Body of pancreas (tissue), 4 donors: ENCODE measurements around the gene CREG2. TPM values are rescaled to one million over a fixed set of nuclear protein-coding genes. Genes with fewer than 3 reads are reported as not detected.

ENCODE experiments used
- ATAC-seq: fragments of 150-250 bp; one replicate; pipeline ENCODE4 v1.9.1; 2016
- DNase-seq, 4 donors: peaks; one replicate each; pipeline ENCODE4 v3.0.0-alpha.2; 2019
- H3K27ac ChIP-seq, 4 donors: fragments of 200-600 bp; sonication (generic); 1 replicate in 3 of 4; 2 replicates in 1 of 4; pipeline versions ENCODE4 v1.5.1 to v1.6.1; 2016 to 2019; ENCODE audit warnings: mild to moderate bottlenecking in 1 of 4, mixed read lengths in 1 of 4, moderate library complexity in 1 of 4
- H3K27me3 ChIP-seq, 2 donors: fragments of 200-600 bp; sonication (generic); one replicate each; pipeline ENCODE4 v1.6.0; 2016; ENCODE audit warnings: mild to moderate bottlenecking in 1 of 2
- H3K36me3 ChIP-seq, 2 donors: fragments of 200-600 bp; sonication (generic); replicated peaks in 1 of 2; 2 replicates each; pipeline ENCODE4 v1.5.1; 2016; ENCODE audit warnings: low read depth in 2 of 2; ENCODE audit not compliant: insufficient read depth in 1 of 2
- H3K4me1 ChIP-seq: fragments of 200-600 bp; sonication (generic); one replicate; pipeline ENCODE4 v1.6.0; 2016
- H3K4me3 ChIP-seq, 2 donors: fragments of 200-600 bp; sonication (generic); 1 replicate in 1 of 2; 2 replicates in 1 of 2; pipeline ENCODE4 v1.5.1; 2016 to 2019
- H3K9me3 ChIP-seq, 3 donors: fragments of 200-600 bp; sonication (generic); 1 replicate in 2 of 3; 2 replicates in 1 of 3; pipeline ENCODE4 v1.5.1; 2016
- POLR2A ChIP-seq, 3 donors: fragments of 450-650 bp; IDR thresholded peaks; one replicate each; pipeline ENCODE4 v1.6.1; 2016; ENCODE audit warnings: antibody characterized with exemption in 3 of 3, mild to moderate bottlenecking in 2 of 3
- WGBS, 2 donors: methylation state at CpG; one replicate each; pipeline ENCODE4 v1.1.5; 2017; 5-methylcytosine and 5-hydroxymethylcytosine counted together
- intact Hi-C: fragments of 100-400 bp; cut with DNase I; formaldehyde crosslinking; loops from one replicate; pipeline ENCODE4 v1.15.1; 2023
- total RNA-seq, 2 donors: library from RNA; depleted of rRNA; stranded (reverse); fragments of >200 nt; gene quantifications; one replicate each; pipeline ENCODE4 v1.1.0, GENCODE V29; 2016
- TF ChIP-seq, protein P1 (sequence below), 7 experiments: fragments of 450-650 bp in 4 of 7; fragments of 200-600 bp in 3 of 7; sonication (generic) in 3 of 7; IDR thresholded peaks; one replicate each; pipeline ENCODE4 v1.5.1; 2016 to 2019; ENCODE audit warnings: antibody characterized with exemption in 7 of 7

CREG2 gene
- total RNA-seq, 2 donors from 2014 or later = not detected

GRCh38 chr2:101405351-101405899 is 18.1 kb upstream of the CREG2 start:
- ATAC-seq = no peak
- H3K9me3 ChIP-seq = no peaks in the 10 kb centered on the region
- TF ChIP-seq POLR2A (IDR thresholded peaks at IDR 0.05) = no peak
- TF ChIP-seq, protein P1, sequence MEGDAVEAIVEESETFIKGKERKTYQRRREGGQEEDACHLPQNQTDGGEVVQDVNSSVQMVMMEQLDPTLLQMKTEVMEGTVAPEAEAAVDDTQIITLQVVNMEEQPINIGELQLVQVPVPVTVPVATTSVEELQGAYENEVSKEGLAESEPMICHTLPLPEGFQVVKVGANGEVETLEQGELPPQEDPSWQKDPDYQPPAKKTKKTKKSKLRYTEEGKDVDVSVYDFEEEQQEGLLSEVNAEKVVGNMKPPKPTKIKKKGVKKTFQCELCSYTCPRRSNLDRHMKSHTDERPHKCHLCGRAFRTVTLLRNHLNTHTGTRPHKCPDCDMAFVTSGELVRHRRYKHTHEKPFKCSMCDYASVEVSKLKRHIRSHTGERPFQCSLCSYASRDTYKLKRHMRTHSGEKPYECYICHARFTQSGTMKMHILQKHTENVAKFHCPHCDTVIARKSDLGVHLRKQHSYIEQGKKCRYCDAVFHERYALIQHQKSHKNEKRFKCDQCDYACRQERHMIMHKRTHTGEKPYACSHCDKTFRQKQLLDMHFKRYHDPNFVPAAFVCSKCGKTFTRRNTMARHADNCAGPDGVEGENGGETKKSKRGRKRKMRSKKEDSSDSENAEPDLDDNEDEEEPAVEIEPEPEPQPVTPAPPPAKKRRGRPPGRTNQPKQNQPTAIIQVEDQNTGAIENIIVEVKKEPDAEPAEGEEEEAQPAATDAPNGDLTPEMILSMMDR (IDR thresholded peaks at IDR 0.05) = no peak
- H3K4me1 ChIP-seq = no peaks in the 10 kb centered on the region
- H3K36me3 ChIP-seq = no peaks in the 10 kb centered on the region
- no peaks in the 10 kb centered on the region for H3K27me3 ChIP-seq
- no peak overlapping the region for H3K4me3 ChIP-seq
- 58 to 69% methylated on average over 7 of the region's 7 CpGs for WGBS, 2 donors
- intact Hi-C loops = no loop called here
- no peak overlapping the region for H3K27ac ChIP-seq
- DNase-seq = no peak

GRCh38 chr2:101403745-101404144 is 16.4 kb upstream of the CREG2 start:
- no peaks in the 10 kb centered on the region for H3K4me1 ChIP-seq
- H3K4me3 ChIP-seq = no peak overlapping the region
- no peaks in the 10 kb centered on the region for H3K9me3 ChIP-seq
- no peak for ATAC-seq
- intact Hi-C loops = no loop called here
- TF ChIP-seq, protein P1 (IDR thresholded peaks at IDR 0.05) = no peak
- no peak for TF ChIP-seq POLR2A (IDR thresholded peaks at IDR 0.05)
- H3K27me3 ChIP-seq = no peaks in the 10 kb centered on the region
- no peak overlapping the region for H3K27ac ChIP-seq
- no peaks in the 10 kb centered on the region for H3K36me3 ChIP-seq
- no peak for DNase-seq
- 89 to 91% methylated on average over 1 of the region's 1 CpG for WGBS, 2 donors

GRCh38 chr2:101402630-101403029 is 15.3 kb upstream of the CREG2 start:
- 81 to 85% methylated on average over 6 of the region's 6 CpGs for WGBS, 2 donors
- no peak for TF ChIP-seq POLR2A (IDR thresholded peaks at IDR 0.05)
- TF ChIP-seq, protein P1 (IDR thresholded peaks at IDR 0.05) = no peak
- no peak for ATAC-seq

GRCh38 chr2:101401906-101402305 is 14.6 kb upstream of the CREG2 start:
- no peaks in the 10 kb centered on the region for H3K9me3 ChIP-seq
- no peaks in the 10 kb centered on the region for H3K4me1 ChIP-seq
- WGBS, 2 donors = 55 to 69% methylated on average over 5 of the region's 5 CpGs
- intact Hi-C loops = no loop called here
- H3K27ac ChIP-seq = no peak overlapping the region
- no peak for TF ChIP-seq POLR2A (IDR thresholded peaks at IDR 0.05)
- TF ChIP-seq, protein P1 (IDR thresholded peaks at IDR 0.05) = no peak
- no peaks in the 10 kb centered on the region for H3K27me3 ChIP-seq
- H3K36me3 ChIP-seq = no peaks in the 10 kb centered on the region
- H3K4me3 ChIP-seq = no peak overlapping the region
- DNase-seq (no peak), ATAC-seq (no peak)

More at GRCh38 chr2:101402630-101403029, 15.3 kb upstream of the CREG2 start:
- intact Hi-C loops = no loop called here
- Histone ChIP-seq H3K36me3 (no peaks in the 10 kb centered on the region), H3K9me3 (no peaks in the 10 kb centered on the region), H3K4me1 (no peaks in the 10 kb centered on the region), H3K27ac (no peak overlapping the region), H3K4me3 (no peak overlapping the region), H3K27me3 (no peaks in the 10 kb centered on the region)
- no peak for DNase-seq

- ATAC-seq (no peak), DNase-seq (no peak)
- intact Hi-C loops = no loop called here
- Histone ChIP-seq H3K4me1 (no peaks in the 10 kb centered on the region), H3K27ac (no peak overlapping the region), H3K27me3 (no peaks in the 10 kb centered on the region), H3K36me3 (no peaks in the 10 kb centered on the region), H3K9me3 (no peaks in the 10 kb centered on the region), H3K4me3 (no peak overlapping the region)
- 70 to 71% methylated on average over 8 of the region's 8 CpGs for WGBS, 2 donors
- no peak for TF ChIP-seq POLR2A (IDR thresholded peaks at IDR 0.05)
- TF ChIP-seq, protein P1 (IDR thresholded peaks at IDR 0.05) = no peak
Measured at GRCh38 chr2:101401326-101401665, 14.0 kb upstream of the CREG2 start.
